NCI-H510A (cell line): Measurements from ENCODE around the gene MYCBP.
"Not testable (repeated sequence)": the region's sequence is repeated elsewhere in the genome, so short reads cannot be mapped to it uniquely, and the experiment has no call there.

Source experiments
- DNase-seq: peaks from one replicate; lab custom pipeline; 2025; lab: John Stamatoyannopoulos, UW

Gene MYCBP, protein sequence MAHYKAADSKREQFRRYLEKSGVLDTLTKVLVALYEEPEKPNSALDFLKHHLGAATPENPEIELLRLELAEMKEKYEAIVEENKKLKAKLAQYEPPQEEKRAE

DNA sequence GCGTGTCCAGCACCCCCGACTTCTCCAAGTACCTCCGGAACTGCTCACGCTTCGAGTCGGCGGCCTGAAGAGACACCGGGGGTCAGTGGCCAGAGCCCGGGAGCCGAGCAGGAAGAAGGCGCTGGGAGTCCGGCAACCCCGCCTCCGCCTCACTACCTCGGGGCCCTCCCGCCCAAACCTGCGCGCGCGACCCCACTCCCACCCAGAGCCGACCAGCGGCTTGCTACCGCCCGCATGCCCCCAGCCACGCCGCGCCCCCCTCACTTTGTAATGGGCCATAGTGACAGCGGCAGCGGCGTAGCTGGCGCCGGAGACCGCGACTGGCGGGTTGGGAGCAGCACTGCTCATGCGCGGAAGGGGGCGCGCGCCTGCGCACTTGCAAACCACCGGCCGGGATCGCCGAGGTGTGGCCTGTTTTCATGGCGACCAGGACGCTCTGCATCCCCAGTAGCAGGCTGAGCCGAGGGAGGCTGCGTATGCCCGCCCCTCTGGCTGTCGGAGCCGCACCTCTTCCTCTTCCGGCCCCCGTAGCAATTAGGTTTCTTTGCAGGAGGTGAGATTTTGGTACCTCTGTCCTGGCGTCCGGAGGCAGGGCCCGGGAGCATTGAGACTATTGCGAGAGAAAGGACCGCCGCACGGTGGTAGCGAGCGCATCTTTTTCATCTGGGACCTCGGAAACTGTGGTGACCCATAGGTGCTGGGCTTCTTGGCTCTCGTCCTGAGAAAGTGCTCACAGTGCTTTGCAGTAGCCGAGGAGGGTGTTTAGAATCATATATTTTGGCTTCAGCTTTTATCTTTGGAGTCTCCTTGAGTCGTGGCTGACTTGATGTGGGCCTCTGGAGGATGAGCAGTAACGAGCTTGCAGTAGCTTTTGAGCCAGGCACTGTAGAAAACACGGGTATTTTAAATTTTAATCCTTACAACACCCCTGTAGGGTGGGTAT is at the start of gene MYCBP:
MYCBP (minus strand) TSS at position 322 of the 943 bp plus-strand sequence; CDS start at position 279, 43 bp downstream.
- DNase-seq = peak; percentile 100

GRCh38 chr1:38919130-38919529 is 46.0 kb upstream of the MYCBP start:
- DNase-seq = peak; percentile 61

- DNase-seq = no peak
Measured at GRCh38 chr1:38918568-38918967, 45.4 kb upstream of the MYCBP start.

DNA sequence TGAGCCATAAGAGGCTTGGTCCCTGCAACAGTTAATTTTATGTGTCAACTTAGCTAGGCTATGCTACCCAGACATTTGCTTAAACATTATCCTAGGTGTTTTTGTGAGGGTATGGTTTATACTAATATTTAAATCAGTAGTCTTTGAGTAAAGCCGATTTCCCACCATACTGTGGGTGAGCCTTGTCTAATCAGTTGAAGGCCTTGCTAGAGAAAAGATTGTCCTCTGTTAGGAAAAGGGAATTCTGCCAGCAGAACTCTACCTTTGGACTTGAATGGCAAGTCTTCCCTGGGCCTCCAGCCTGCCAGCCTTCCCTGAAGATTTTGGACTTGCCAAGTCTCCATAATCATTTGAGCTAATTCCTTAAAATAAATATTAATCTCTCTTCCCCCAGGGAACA is 44.6 kb upstream of the MYCBP start:
- no peak for DNase-seq

- no peak for DNase-seq
Measured at GRCh38 chr1:38917337-38917736, 44.2 kb upstream of the MYCBP start.

DNA sequence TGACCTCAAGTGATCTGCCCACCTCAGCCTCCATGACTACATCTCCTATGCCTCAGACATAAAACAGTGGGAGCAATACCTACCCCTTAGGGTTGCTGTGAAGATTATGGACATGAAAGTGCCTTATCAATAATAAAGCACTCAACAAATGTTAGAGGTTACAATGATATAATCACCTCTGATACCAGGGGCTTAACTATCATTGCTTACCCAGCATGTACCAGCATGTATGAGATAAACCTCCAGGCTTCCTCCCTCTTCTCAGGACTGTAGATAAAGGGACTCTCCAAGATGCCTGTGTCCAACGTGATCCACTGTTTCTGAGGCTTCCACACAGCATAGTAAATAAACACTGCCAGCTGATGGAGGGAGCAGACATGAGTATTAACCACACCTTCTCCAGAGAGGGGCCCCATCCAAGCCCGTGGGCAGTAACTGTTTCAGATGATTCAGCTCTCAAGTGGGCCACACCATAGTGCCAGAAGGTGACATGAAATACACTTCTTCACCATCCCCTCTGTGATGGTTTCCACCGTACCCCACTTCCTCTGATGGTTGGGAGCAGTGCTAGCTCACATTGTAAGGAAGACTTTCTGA is 42.3 kb upstream of the MYCBP start:
- DNase-seq = no peak

DNA sequence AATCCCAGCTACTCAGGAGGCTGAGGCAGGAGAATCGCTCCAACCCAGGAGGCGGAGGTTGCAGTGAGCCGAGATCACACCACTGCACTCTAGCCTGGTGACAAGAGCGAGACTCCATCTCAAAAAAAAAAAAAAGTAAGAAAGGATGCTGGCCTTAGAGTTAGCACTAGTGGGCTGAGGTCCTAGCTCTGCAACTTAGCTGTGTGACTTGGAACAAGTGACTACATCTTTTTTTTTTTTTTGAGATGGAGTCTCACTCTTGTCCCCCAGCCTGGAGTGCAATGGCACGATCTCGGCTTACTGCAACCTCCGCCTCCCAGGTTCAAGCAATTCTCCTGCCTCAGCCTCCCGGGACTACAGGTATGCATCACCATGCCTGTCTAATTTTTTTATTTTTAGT is 41.8 kb upstream of the MYCBP start:
- DNase-seq = not testable (repeated sequence)

GRCh38 chr1:38908821-38909220 is 35.7 kb upstream of the MYCBP start:
- no peak for DNase-seq

- no peak for DNase-seq
Measured at GRCh38 chr1:38905985-38906384, 32.8 kb upstream of the MYCBP start.

- no peak for DNase-seq
Measured at GRCh38 chr1:38899560-38899959, 26.4 kb upstream of the MYCBP start.

DNA sequence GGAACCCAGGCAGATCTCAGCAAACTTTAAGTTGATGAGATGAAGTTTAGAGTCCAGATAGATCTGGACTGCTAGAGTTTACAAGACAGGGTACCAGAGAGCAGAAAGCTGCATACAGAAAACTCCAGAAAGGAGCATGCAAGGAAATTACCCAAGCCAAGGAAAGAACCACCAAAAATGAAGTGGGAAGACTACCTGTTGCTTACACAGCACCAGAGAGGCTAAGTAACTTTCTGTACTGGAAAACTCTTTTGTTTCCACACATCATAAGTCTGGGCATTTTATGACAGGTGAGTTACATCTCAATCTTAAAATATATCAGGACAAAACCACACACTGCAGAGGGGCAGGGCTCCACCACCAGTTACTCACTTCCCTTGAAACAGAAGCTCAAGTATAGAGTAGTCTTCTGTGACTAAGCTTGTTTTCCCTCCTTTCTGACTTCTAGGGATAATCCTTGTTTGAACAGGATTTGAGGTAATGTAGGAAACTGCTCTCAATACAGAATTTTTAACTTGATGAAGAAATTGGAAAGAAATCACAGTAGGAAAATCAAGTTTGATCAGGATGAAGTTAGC is 25.6 kb upstream of the MYCBP start:
- no peak for DNase-seq

GRCh38 chr1:38896169-38896568 is 23.0 kb upstream of the MYCBP start:
- no peak for DNase-seq

DNA sequence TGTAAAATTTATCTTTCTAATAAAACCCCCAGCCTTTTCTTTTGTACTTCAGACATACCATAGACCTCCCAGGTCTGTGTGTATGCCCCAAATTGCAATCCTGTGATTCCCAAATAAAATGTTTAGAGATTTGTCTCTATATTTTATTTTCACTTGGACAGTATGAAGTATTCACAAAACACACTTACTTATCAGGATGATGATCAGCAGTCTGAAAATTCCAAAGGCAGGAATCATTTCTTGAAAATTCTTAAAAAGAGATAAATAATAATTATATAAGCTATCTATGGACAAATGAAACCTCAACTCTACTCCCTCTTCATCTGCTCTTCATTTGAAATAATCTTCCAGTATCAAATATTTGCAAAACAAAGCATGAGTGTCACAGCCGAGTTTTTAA is 19.8 kb upstream of the MYCBP start:
- DNase-seq = no peak

- peak; percentile 46 for DNase-seq
Measured at GRCh38 chr1:38891753-38892152, 18.6 kb upstream of the MYCBP start.

DNA sequence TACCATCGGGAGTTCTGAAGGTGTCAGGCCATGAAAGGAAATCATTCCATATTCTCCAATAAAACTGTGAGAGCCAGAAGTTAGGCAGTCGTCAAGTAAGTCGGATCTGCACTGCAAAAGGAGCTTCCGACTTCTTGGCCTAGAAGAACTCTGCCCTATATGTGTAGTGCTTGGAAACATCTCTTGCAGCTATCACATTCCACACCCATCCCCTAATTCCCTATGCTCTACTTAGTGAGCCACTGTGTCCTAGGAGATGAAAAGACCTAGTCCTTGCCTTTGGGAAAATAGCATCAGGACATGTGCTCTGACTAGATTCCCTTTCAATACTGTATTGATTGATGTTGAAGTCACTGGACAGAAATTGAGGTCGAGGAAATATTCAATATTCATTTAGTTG is 16.4 kb upstream of the MYCBP start:
- no peak for DNase-seq

DNA sequence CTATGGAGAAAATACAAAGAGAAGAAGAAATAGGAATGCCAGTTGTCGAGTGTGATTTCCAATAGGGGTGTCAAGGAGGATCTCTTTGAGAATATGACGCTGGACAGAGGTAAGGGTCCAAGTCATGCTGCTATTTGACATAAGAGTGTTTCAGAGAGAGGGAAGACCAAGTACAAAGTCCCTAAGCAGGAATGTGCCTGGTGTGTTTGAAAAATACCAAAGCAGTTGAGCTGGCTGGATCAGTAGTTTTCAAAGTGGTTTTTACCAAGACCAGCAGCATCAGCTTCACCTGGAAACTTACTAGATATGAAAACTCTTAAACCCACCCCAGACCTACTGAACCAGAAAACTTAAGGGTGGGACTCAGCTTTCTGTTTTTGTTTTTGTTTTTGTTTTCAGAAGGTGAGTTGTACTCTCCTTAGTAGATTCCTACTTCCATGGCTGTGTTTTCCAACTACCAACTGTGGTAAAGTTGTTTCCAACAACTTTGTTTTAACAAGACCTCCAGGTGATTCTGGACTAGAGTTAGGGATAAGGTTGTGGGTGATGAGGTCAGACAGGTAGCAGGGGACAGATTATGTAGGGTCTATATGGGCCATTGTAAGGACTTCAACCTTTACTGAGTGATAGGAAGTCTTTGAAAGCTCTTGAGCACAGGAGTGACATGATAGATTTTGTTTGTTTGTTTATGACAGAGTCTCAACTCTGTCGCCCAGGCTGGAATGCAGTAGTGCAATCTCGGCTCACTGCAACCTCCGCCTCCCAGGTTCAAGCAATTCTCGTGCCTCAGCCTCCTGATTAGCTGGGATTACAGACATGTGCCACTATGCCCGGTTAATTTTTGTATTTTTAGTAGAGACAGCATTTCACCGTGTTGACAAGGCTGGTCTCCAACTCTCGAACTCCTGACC is 15.5 kb upstream of the MYCBP start:
- no peak for DNase-seq

GRCh38 chr1:38885092-38885491 is 11.9 kb upstream of the MYCBP start:
- no peak for DNase-seq

DNA sequence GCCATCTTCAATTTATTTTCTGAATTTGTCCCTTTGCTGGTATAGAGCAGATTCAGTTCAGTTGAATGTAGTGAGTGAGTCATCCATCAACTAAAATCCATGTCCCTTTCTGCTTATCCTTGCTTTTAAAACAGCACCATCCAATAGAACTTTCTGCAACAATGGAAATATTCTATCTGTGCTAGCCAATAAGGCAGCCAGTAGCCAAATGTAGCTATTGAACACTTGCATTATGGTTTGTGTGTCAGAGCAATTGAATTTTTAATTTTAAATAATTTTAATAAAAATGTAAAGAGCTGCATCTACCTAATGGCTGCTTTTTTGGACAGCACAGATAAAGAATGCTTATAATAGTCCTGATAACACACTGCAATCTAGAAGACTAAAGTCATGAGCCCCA is 8.3 kb upstream of the MYCBP start, which contains the start of gene GJA9:
GJA9 (minus strand) TSS at position 101 of the 400 bp plus-strand sequence. CDS start 5,489 bp downstream, outside the sequence.
- DNase-seq = no peak

- no peak for DNase-seq
Measured at GRCh38 chr1:38875811-38876210, 2.7 kb upstream of the MYCBP start.

- peak; percentile 61 for DNase-seq
Measured at GRCh38 chr1:38872401-38873026, 634 bp downstream of the MYCBP start.

GRCh38 chr1:38870996-38871395 is 2.2 kb downstream of the MYCBP start:
- DNase-seq = no peak
